ENCODE data around the gene THOP1.

The THOP1 gene

GRCh38 chr19:2765376-2765775, 19.9 kb upstream of the THOP1 start:
- Histone ChIP-seq H3K4me1 (ENCODE audit: control insufficient read depth, low read depth, low read length) (no peaks in the 10 kb centered on the region), H3K9me3 (ENCODE audit: control insufficient read depth, low read depth, low read length) (no peaks in the 10 kb centered on the region), H3K27ac (ENCODE audit: low read length) (no peak overlapping the region), H3K27me3 (ENCODE audit: control insufficient read depth, insufficient read depth, low read length) (no peaks in the 10 kb centered on the region), H3K4me3 (ENCODE audit: low read length) (no peak overlapping the region), H3K9ac (ENCODE audit: low read length) (no peak overlapping the region), H3K36me3 (ENCODE audit: control insufficient read depth, low read depth, low read length) (peaks cover 61% of the 10 kb centered on the region)

GRCh38 chr19:2766594-2767372, 18.5 kb upstream of the THOP1 start:
- no peak overlapping the region for H3K4me3 ChIP-seq (ENCODE audit: low read length)
- H3K9ac ChIP-seq (ENCODE audit: low read length) = no peak overlapping the region
- no peak overlapping the region for H3K27ac ChIP-seq (ENCODE audit: low read length)
- H3K4me1 ChIP-seq (ENCODE audit: control insufficient read depth, low read depth, low read length) = no peaks in the 10 kb centered on the region
- H3K9me3 ChIP-seq (ENCODE audit: control insufficient read depth, low read depth, low read length) = no peaks in the 10 kb centered on the region
- H3K27me3 ChIP-seq (ENCODE audit: control insufficient read depth, insufficient read depth, low read length) = no peaks in the 10 kb centered on the region
- peaks cover 48% of the 10 kb centered on the region for H3K36me3 ChIP-seq (ENCODE audit: control insufficient read depth, low read depth, low read length)

- Histone ChIP-seq H3K36me3 (ENCODE audit: control insufficient read depth, low read depth, low read length) (peaks cover 39% of the 10 kb centered on the region), H3K9me3 (ENCODE audit: control insufficient read depth, low read depth, low read length) (no peaks in the 10 kb centered on the region)
Measured at GRCh38 chr19:2767688-2768087, 17.6 kb upstream of the THOP1 start.

GRCh38 chr19:2768365-2769132, 16.8 kb upstream of the THOP1 start:
- Histone ChIP-seq H3K27ac (ENCODE audit: low read length) (no peak overlapping the region), H3K27me3 (ENCODE audit: control insufficient read depth, insufficient read depth, low read length) (no peaks in the 10 kb centered on the region), H3K9ac (ENCODE audit: low read length) (no peak overlapping the region), H3K36me3 (ENCODE audit: control insufficient read depth, low read depth, low read length) (peaks cover 30% of the 10 kb centered on the region), H3K4me1 (ENCODE audit: control insufficient read depth, low read depth, low read length) (no peaks in the 10 kb centered on the region), H3K9me3 (ENCODE audit: control insufficient read depth, low read depth, low read length) (no peaks in the 10 kb centered on the region), H3K4me3 (ENCODE audit: low read length) (no peak overlapping the region)

More at GRCh38 chr19:2767688-2768087, 17.6 kb upstream of the THOP1 start:
- Histone ChIP-seq H3K27ac (ENCODE audit: low read length) (no peak overlapping the region), H3K9ac (ENCODE audit: low read length) (no peak overlapping the region), H3K27me3 (ENCODE audit: control insufficient read depth, insufficient read depth, low read length) (no peaks in the 10 kb centered on the region), H3K4me1 (ENCODE audit: control insufficient read depth, low read depth, low read length) (no peaks in the 10 kb centered on the region), H3K4me3 (ENCODE audit: low read length) (no peak overlapping the region)

- H3K9me3 ChIP-seq (ENCODE audit: control insufficient read depth, low read depth, low read length) = no peaks in the 10 kb centered on the region
- H3K36me3 ChIP-seq (ENCODE audit: control insufficient read depth, low read depth, low read length) = peaks cover 24% of the 10 kb centered on the region
- no peak overlapping the region for H3K9ac ChIP-seq (ENCODE audit: low read length)
- no peak overlapping the region for H3K4me3 ChIP-seq (ENCODE audit: low read length)
- no peaks in the 10 kb centered on the region for H3K27me3 ChIP-seq (ENCODE audit: control insufficient read depth, insufficient read depth, low read length)
- no peaks in the 10 kb centered on the region for H3K4me1 ChIP-seq (ENCODE audit: control insufficient read depth, low read depth, low read length)
- H3K27ac ChIP-seq (ENCODE audit: low read length) = no peak overlapping the region
Measured at GRCh38 chr19:2769218-2769617, 16.1 kb upstream of the THOP1 start.

- no peaks in the 10 kb centered on the region for H3K27me3 ChIP-seq (ENCODE audit: control insufficient read depth, insufficient read depth, low read length)
- H3K9me3 ChIP-seq (ENCODE audit: control insufficient read depth, low read depth, low read length) = no peaks in the 10 kb centered on the region
- no peaks in the 10 kb centered on the region for H3K4me1 ChIP-seq (ENCODE audit: control insufficient read depth, low read depth, low read length)
- H3K27ac ChIP-seq (ENCODE audit: low read length) = no peak overlapping the region
- peaks cover 14% of the 10 kb centered on the region for H3K36me3 ChIP-seq (ENCODE audit: control insufficient read depth, low read depth, low read length)
- H3K9ac ChIP-seq (ENCODE audit: low read length) = no peak overlapping the region
- H3K4me3 ChIP-seq (ENCODE audit: low read length) = no peak overlapping the region
Measured at GRCh38 chr19:2770055-2771013, 15.0 kb upstream of the THOP1 start.

GRCh38 chr19:2771786-2772674, 13.3 kb upstream of the THOP1 start:
- no peaks in the 10 kb centered on the region for H3K9me3 ChIP-seq (ENCODE audit: control insufficient read depth, low read depth, low read length)
- H3K27me3 ChIP-seq (ENCODE audit: control insufficient read depth, insufficient read depth, low read length) = no peaks in the 10 kb centered on the region
- H3K27ac ChIP-seq (ENCODE audit: low read length) = no peak overlapping the region
- H3K4me3 ChIP-seq (ENCODE audit: low read length) = no peak overlapping the region
- H3K36me3 ChIP-seq (ENCODE audit: control insufficient read depth, low read depth, low read length) = peaks cover 4% of the 10 kb centered on the region
- no peaks in the 10 kb centered on the region for H3K4me1 ChIP-seq (ENCODE audit: control insufficient read depth, low read depth, low read length)
- H3K9ac ChIP-seq (ENCODE audit: low read length) = no peak overlapping the region

GRCh38 chr19:2774083-2774679, 11.1 kb upstream of the THOP1 start:
- no peaks in the 10 kb centered on the region for H3K4me1 ChIP-seq (ENCODE audit: control insufficient read depth, low read depth, low read length)
- H3K27me3 ChIP-seq (ENCODE audit: control insufficient read depth, insufficient read depth, low read length) = no peaks in the 10 kb centered on the region
- no peaks in the 10 kb centered on the region for H3K9me3 ChIP-seq (ENCODE audit: control insufficient read depth, low read depth, low read length)
- H3K9ac ChIP-seq (ENCODE audit: low read length) = no peak overlapping the region
- H3K4me3 ChIP-seq (ENCODE audit: low read length) = no peak overlapping the region
- H3K36me3 ChIP-seq (ENCODE audit: control insufficient read depth, low read depth, low read length) = no peaks in the 10 kb centered on the region
- no peak overlapping the region for H3K27ac ChIP-seq (ENCODE audit: low read length)

GRCh38 chr19:2774953-2775555, 10.2 kb upstream of the THOP1 start:
- no peak overlapping the region for H3K4me3 ChIP-seq (ENCODE audit: low read length)
- no peaks in the 10 kb centered on the region for H3K4me1 ChIP-seq (ENCODE audit: control insufficient read depth, low read depth, low read length)
- H3K36me3 ChIP-seq (ENCODE audit: control insufficient read depth, low read depth, low read length) = no peaks in the 10 kb centered on the region
- no peaks in the 10 kb centered on the region for H3K9me3 ChIP-seq (ENCODE audit: control insufficient read depth, low read depth, low read length)
- no peak overlapping the region for H3K9ac ChIP-seq (ENCODE audit: low read length)
- H3K27me3 ChIP-seq (ENCODE audit: control insufficient read depth, insufficient read depth, low read length) = no peaks in the 10 kb centered on the region
- H3K27ac ChIP-seq (ENCODE audit: low read length) = no peak overlapping the region
